HepG2 (cell line): ENCODE measurements around the gene RPH3AL. TPM values are rescaled to one million over a fixed set of nuclear protein-coding genes. Genes with fewer than 3 reads are reported as not detected.

Source experiments
- ATAC-seq: fragments of 200-7000 bp; cut with Tn5 transposase; 3 replicates; pipeline ENCODE4 v1.9.1; 2020; ENCODE audit warnings: mild to moderate bottlenecking, moderate library complexity
- BruUV-seq: library from RNA; stranded (reverse); fragments of 400-500 nt; replicated peaks from 2 replicates; lab custom pipeline; 2021; lab: Mats Ljungman, UMichigan
- CTCF ChIA-PET: fragments of 300-600 bp; formaldehyde crosslinking; extraction: SDS; loops from one replicate; lab custom pipeline; 2021; ENCODE audit warnings: low total read pairs, inconsistent platforms, low intra/inter-chr PET ratio; lab: Yijun Ruan, JAX
- POLR2A ChIA-PET: fragments of 350-600 bp; sonication (Branson Sonifier 250); formaldehyde crosslinking; loops from one replicate; lab custom pipeline; 2020; ENCODE audit warnings: antibody characterized with exemption, inconsistent platforms; lab: Yijun Ruan, JAX
- DNase-seq: peaks from one replicate; pipeline ENCODE4 v3.0.0-alpha.2; 2015; ENCODE audit warnings: low spot score
- FAIRE-seq: peaks from 3 replicates; lab custom pipeline; 2011; peaks lifted over from hg19 to GRCh38; lab: Jason Lieb, UNC
- H2AFZ ChIP-seq: one replicate; pipeline ENCODE4 v1.6.1; 2011; ENCODE audit warnings: low read length, inconsistent platforms
- H3K27ac ChIP-seq: fragments of 300-600 bp; 3 replicates; pipeline ENCODE4 v1.8.0; 2011; ENCODE audit warnings: mixed run types, mild to moderate bottlenecking, mixed read lengths, low read length, inconsistent platforms; ENCODE audit not compliant: insufficient read depth; ENCODE audit errors: extremely low read length
- H3K27me3 ChIP-seq, 2 experiments: fragments of 200-600 bp in 1 of 2; 2 replicates in 1 of 2; 3 replicates in 1 of 2; pipeline versions ENCODE4 v1.6.0 to v1.8.0; 2011; ENCODE audit warnings: low read length in 2 of 2, mild to moderate bottlenecking in 2 of 2, moderate library complexity in 2 of 2, inconsistent platforms in 1 of 2; ENCODE audit not compliant: insufficient read depth in 2 of 2, control insufficient read depth in 1 of 2
- H3K36me3 ChIP-seq, 2 experiments: fragments of 200-600 bp in 1 of 2; replicated peaks in 1 of 2; 2 replicates in 1 of 2; 3 replicates in 1 of 2; pipeline versions ENCODE4 v1.5.1 to v1.8.0; 2011; ENCODE audit warnings: low read length in 2 of 2, inconsistent platforms in 1 of 2; ENCODE audit not compliant: insufficient read depth in 2 of 2, control insufficient read depth in 1 of 2
- H3K4me1 ChIP-seq: 2 replicates; pipeline ENCODE4 v1.5.1; 2012; ENCODE audit warnings: low read length, inconsistent platforms; ENCODE audit not compliant: insufficient read depth
- H3K4me2 ChIP-seq: 2 replicates; pipeline ENCODE4 v1.6.0; 2011; ENCODE audit warnings: low read depth, low read length, inconsistent platforms
- H3K4me3 ChIP-seq, 3 experiments: fragments of 200-600 bp in 1 of 3; sonication (generic), shearing (Covaris generic) in 1 of 3; replicated peaks in 1 of 3; 2 replicates each; pipeline ENCODE4 v1.5.1; 2011 to 2016; ENCODE audit warnings: low read length in 3 of 3, inconsistent platforms in 2 of 3, low read depth in 2 of 3, mild to moderate bottlenecking in 2 of 3, control low read depth in 1 of 3, mixed read lengths in 1 of 3; ENCODE audit not compliant: insufficient read depth in 1 of 3
- H3K79me2 ChIP-seq: one replicate; pipeline ENCODE4 v1.6.1; 2011; ENCODE audit warnings: low read length, inconsistent platforms; ENCODE audit not compliant: insufficient read depth
- H3K9ac ChIP-seq: 2 replicates; pipeline ENCODE4 v1.6.0; 2011; ENCODE audit warnings: mild to moderate bottlenecking, low read depth, low read length, inconsistent platforms; ENCODE audit not compliant: insufficient read depth
- H3K9me3 ChIP-seq: 2 replicates; pipeline ENCODE4 v1.5.1; 2012; ENCODE audit warnings: mild to moderate bottlenecking, low read length
- H4K20me1 ChIP-seq: 2 replicates; pipeline ENCODE4 v1.6.0; 2011; ENCODE audit warnings: inconsistent platforms, mild to moderate bottlenecking, low read length, moderate library complexity; ENCODE audit not compliant: insufficient read depth
- AHR ChIP-seq: IDR thresholded peaks from 2 replicates; pipeline ENCODE4 v1.6.1; 2018; ENCODE audit warnings: missing genetic modification reagents, missing compliant biosample characterization
- BCL6 ChIP-seq: IDR thresholded peaks from 2 replicates; pipeline ENCODE4 v1.6.1; 2016; ENCODE audit warnings: missing genetic modification reagents, missing compliant biosample characterization
- DBP ChIP-seq: sonication (generic); formaldehyde crosslinking; IDR thresholded peaks from 2 replicates; pipeline ENCODE4 v1.4.0; 2020; ENCODE audit warnings: missing genetic modification reagents; ENCODE audit errors: not compliant biosample characterization
- DNMT3B ChIP-seq: conservative IDR thresholded peaks from 2 replicates; pipeline ENCODE4 v1.6.1; 2016; ENCODE audit warnings: missing biosample characterization, control low read depth
- HOXA5 ChIP-seq: sonication (generic); formaldehyde crosslinking; IDR thresholded peaks from 2 replicates; pipeline ENCODE4 v1.4.0; 2020; ENCODE audit warnings: missing genetic modification reagents
- KAT8 ChIP-seq: IDR thresholded peaks from 2 replicates; pipeline ENCODE4 v1.6.1; 2016; ENCODE audit warnings: missing genetic modification reagents, missing compliant biosample characterization
- MAFG ChIP-seq: sonication (generic); formaldehyde crosslinking; IDR thresholded peaks from 2 replicates; pipeline ENCODE4 v1.5.1; 2020; ENCODE audit warnings: mild to moderate bottlenecking, missing genetic modification reagents
- MIXL1 ChIP-seq: IDR thresholded peaks from 2 replicates; pipeline ENCODE4 v1.6.1; 2016
- MTF1 ChIP-seq: sonication (generic); formaldehyde crosslinking; IDR thresholded peaks from 2 replicates; pipeline ENCODE4 v1.5.0; 2020; ENCODE audit warnings: missing genetic modification reagents
- SSRP1 ChIP-seq: IDR thresholded peaks from 2 replicates; pipeline ENCODE4 v1.6.1; 2016; ENCODE audit warnings: control low read depth
- ZNF44 ChIP-seq: sonication (generic); formaldehyde crosslinking; IDR thresholded peaks from 2 replicates; pipeline ENCODE4 v1.5.1; 2020; ENCODE audit warnings: mild to moderate bottlenecking, missing genetic modification reagents
- ZNF780A ChIP-seq: sonication (generic); formaldehyde crosslinking; IDR thresholded peaks from 2 replicates; pipeline ENCODE4 v1.8.0; 2022; ENCODE audit warnings: mild to moderate bottlenecking, missing genetic modification reagents, moderate library complexity
- ZNF878 ChIP-seq: sonication (generic); formaldehyde crosslinking; IDR thresholded peaks from 2 replicates; pipeline ENCODE4 v1.8.1; 2023; ENCODE audit warnings: mild to moderate bottlenecking, missing genetic modification reagents, moderate library complexity
- WGBS: methylation state at CpG from one replicate; pipeline ENCODE4 v1.1.6; 2017; ENCODE audit warnings: low lambda C conversion rate; 5-methylcytosine and 5-hydroxymethylcytosine counted together
- in situ Hi-C: cut with HindIII; loops from 2 replicates; pipeline ENCODE4 v1.10.0; 2017; ENCODE audit warnings: low pct_unique_long_range_greater_than_20kb; ENCODE audit not compliant: extremely low pct_ligation_motif_present
- intact Hi-C: fragments of 100-400 bp; cut with micrococcal nuclease; formaldehyde crosslinking; loops from one replicate; pipeline ENCODE4 v1.10.0; 2022; ENCODE audit not compliant: unreplicated experiment
- polyA plus RNA-seq, 8 experiments: library from polyadenylated mRNA; depleted of rRNA in 3 of 8; stranded (reverse) in 7 of 8; unstranded in 1 of 8; fragments of >200 nt; fragmentation: Illumina TruSeq in 4 of 8; extraction: Trizol in 4 of 8; gene quantifications; 2 replicates each; pipeline versions ENCODE4 v1.2.1 to v1.2.3, GENCODE V29; 2011 to 2016; ENCODE audit warnings: low read depth in 4 of 8, missing spikeins in 1 of 8, mixed read lengths in 1 of 8; ENCODE audit not compliant: insufficient read depth in 1 of 8
- total RNA-seq, 5 experiments: library from RNA; depleted of rRNA; stranded (reverse); fragments of >200 nt; fragmentation: Illumina TruSeq; extraction: Trizol; gene quantifications; 2 replicates each; pipeline ENCODE4 v1.2.3, GENCODE V29; 2016; ENCODE audit warnings: low read depth in 1 of 5

RPH3AL gene
- total and polyA plus RNA-seq, 2 of the 13 experiments (the other 11 are each of a cell fraction or from before 2014, with no cell fraction given) = 7.8 to 16.4 TPM

- H3K27ac ChIP-seq = no peak overlapping the region
- 42% methylated on average over 9 of the region's 11 CpGs for WGBS
- no peak for FAIRE-seq
- intact Hi-C loops (no loop called here), in situ Hi-C loops (no loop called here)
- H3K9ac ChIP-seq = no peak overlapping the region
- H3K27me3 ChIP-seq = peaks cover 2 to 20% of the 10 kb centered on the region in 2 experiments; a peak in 3 of 5 replicates
- H3K4me1 ChIP-seq = peaks cover 10% of the 10 kb centered on the region
- no peaks in the 10 kb centered on the region for H3K9me3 ChIP-seq
- DNase-seq = no peak
- H3K36me3 ChIP-seq = no peaks in the 10 kb centered on the region; a peak in 1 of 5 replicates
- no TSS peak for BruUV-seq
- ChIA-PET POLR2A (no interaction called here), CTCF (no interaction called here)
- H3K4me3 ChIP-seq = no peak overlapping the region
- no peaks in the 10 kb centered on the region for H3K79me2 ChIP-seq
- no peak overlapping the region for H3K4me2 ChIP-seq
- H2AFZ ChIP-seq = no peak overlapping the region
- no peak for ATAC-seq
- no peaks in the 10 kb centered on the region for H4K20me1 ChIP-seq
- TF ChIP-seq ZNF44 (CRISPR knock-in tag) (no peak), DBP (CRISPR knock-in tag) (no peak), DNMT3B (CRISPR knock-in tag) (no peak), ZNF878 (CRISPR knock-in tag) (no peak), MTF1 (CRISPR knock-in tag) (no peak), AHR (CRISPR knock-in tag) (no peak), ZNF780A (no peak), MAFG (no peak), BCL6 (CRISPR knock-in tag) (no peak), SSRP1 (no peak), KAT8 (CRISPR knock-in tag) (no peak), HOXA5 (CRISPR knock-in tag) (no peak), MIXL1 (no peak)
Observed at GRCh38 chr17:204427-205147, 148.0 kb downstream of the RPH3AL start.
